Immature natural killer cell (primary cell): Measurements from ENCODE around the gene CYP4A11. TPM values are rescaled to one million over a fixed set of nuclear protein-coding genes. Genes with fewer than 3 reads are reported as not detected.
"Not testable (repeated sequence)": the region's sequence is repeated elsewhere in the genome, so short reads cannot be mapped to it uniquely, and the experiment has no call there.

Experiments
- DNase-seq, 3 donors: peaks; one replicate each; pipeline ENCODE4 v3.0.0; 2022; ENCODE audit warnings: mixed read lengths in 1 of 3
- H3K27ac Mint-ChIP-seq, 6 donors: one replicate each; pipeline ENCODE4 v1.8.0; 2020; ENCODE audit warnings: mixed read lengths in 6 of 6, mild to moderate bottlenecking in 5 of 6, inconsistent platforms in 4 of 6, moderate library complexity in 3 of 6
- H3K27me3 Mint-ChIP-seq, 3 donors: one replicate each; pipeline ENCODE4 v1.8.0; 2020 to 2021; ENCODE audit warnings: low read depth in 3 of 3, mild to moderate bottlenecking in 3 of 3, mixed read lengths in 3 of 3, moderate library complexity in 3 of 3, inconsistent platforms in 1 of 3
- H3K36me3 Mint-ChIP-seq, 3 donors: one replicate each; pipeline ENCODE4 v1.8.0; 2020; ENCODE audit warnings: mixed read lengths in 3 of 3, inconsistent platforms in 2 of 3, mild to moderate bottlenecking in 2 of 3
- H3K4me1 Mint-ChIP-seq, 2 donors: one replicate each; pipeline ENCODE4 v1.8.0; 2020; ENCODE audit warnings: inconsistent platforms in 2 of 2, mild to moderate bottlenecking in 2 of 2, mixed read lengths in 2 of 2, moderate library complexity in 1 of 2
- H3K4me3 Mint-ChIP-seq, 5 donors: one replicate each; pipeline ENCODE4 v1.8.0; 2020; ENCODE audit warnings: mild to moderate bottlenecking in 5 of 5, mixed read lengths in 5 of 5, inconsistent platforms in 3 of 5, moderate library complexity in 3 of 5
- H3K9me3 Mint-ChIP-seq, 6 donors: one replicate each; pipeline ENCODE4 v1.8.0; 2020; ENCODE audit warnings: mild to moderate bottlenecking in 6 of 6, mixed read lengths in 6 of 6, inconsistent platforms in 4 of 6, moderate library complexity in 3 of 6
- polyA plus RNA-seq, 3 donors: library from polyadenylated mRNA; unstranded; fragments of 300-500 nt; fragmentation: Illumina TruSeq; gene quantifications; one replicate each; pipeline ENCODE4 v1.2.3, GENCODE V29; 2021

CYP4A11 gene
- polyA plus RNA-seq, 3 donors from 2014 or later, result not detected

DNA sequence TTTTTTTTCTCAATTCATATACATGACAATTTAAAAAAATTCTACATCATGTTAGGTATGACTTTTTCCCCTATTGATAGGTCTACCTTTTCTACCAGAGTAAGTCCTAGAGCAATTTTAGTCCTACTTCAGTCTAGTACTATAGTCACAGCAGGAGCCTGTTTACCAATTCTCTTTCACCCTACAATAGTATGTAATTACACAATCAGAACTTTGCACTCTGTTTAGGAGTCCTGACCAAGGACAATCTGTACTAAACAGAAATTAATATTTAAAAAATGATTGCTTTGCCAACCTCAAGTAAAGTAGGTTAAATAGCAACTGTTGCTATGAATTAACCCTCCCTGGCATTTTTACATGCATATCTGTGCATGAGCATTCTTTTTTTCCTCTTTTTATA, 810 bp upstream of the CYP4A11 start:
- H3K4me1 Mint-ChIP-seq, result no peaks in the 10 kb centered on the region
- no peaks in the 10 kb centered on the region for H3K36me3 Mint-ChIP-seq
- H3K27me3 Mint-ChIP-seq, result peaks cover 0 to 8% (median 5%) of the 10 kb centered on the region in 3 donors
- H3K9me3 Mint-ChIP-seq, result peaks cover 0 to 2% (median 0%) of the 10 kb centered on the region in 6 donors
- no peak overlapping the region for H3K27ac Mint-ChIP-seq
- no peak for DNase-seq
- H3K4me3 Mint-ChIP-seq, result no peak overlapping the region

DNA sequence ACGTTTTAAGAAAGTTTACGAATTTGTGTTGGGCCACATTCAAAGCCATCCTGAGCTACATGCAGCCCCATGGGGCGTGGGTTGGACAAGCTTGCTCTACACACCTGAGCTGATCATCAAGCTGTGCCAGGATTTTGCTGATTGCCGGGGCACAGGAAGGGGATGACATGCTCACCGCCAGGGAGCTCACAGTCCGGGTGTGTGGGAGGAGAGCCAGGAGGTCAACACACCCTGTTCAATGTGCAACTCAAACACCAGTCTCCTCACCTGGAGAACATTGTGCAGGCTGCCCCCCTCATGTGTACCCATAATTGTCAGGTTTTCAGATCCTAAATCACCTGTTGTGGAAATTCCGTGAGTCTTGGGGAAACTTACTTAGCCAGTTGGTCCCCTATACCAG, 969 bp downstream of the CYP4A11 start:
- Mint-ChIP-seq H3K36me3 (no peaks in the 10 kb centered on the region), H3K27ac (no peak overlapping the region), H3K27me3 (peaks cover 0 to 8% (median 5%) of the 10 kb centered on the region in 3 donors), H3K4me3 (no peak overlapping the region), H3K4me1 (no peaks in the 10 kb centered on the region), H3K9me3 (no peaks in the 10 kb centered on the region)
- no peak for DNase-seq

DNA sequence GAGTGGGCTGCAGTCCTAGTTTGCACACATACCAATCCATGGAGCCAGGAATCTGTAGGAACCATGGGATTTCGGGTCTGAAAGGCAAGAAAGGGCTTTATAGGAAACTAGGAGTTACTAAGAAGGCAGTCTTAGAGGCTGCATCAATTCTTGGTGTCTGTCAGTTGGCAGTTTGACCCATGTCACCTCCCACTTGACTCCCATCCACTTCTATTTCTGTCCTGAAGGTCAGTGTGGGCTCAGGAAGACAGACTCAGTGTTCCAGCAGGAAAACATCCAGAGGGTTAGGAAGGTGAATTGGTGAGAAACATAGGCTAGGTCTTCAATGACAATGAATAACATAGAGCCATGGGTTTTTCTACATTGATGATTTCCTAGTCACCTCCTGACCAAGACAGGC, 4.0 kb downstream of the CYP4A11 start:
- no peak for DNase-seq
- Mint-ChIP-seq H3K36me3 (no peaks in the 10 kb centered on the region), H3K9me3 (no peaks in the 10 kb centered on the region), H3K27ac (no peak overlapping the region), H3K4me1 (no peaks in the 10 kb centered on the region), H3K27me3 (peaks cover 0 to 7% (median 5%) of the 10 kb centered on the region in 3 donors), H3K4me3 (no peak overlapping the region)

DNA sequence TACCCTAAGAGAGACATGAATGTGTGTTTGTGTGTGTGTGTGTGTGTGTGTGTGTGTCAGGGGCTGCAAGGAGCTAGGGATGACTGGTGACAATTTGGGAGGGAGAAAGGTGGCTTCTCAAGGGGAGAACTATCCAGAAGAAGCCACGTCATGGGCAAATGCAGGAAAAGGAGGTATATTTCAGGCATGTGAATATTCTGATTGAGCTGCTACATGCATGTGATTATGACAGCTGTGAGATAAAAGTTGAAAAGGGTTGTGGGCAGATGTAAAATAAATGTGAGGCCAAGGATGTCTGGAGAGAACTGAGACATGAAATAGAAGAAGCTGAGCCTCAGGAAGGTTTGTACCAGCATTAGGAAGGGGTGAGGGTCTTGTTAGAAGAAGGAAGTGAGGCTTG, 4.5 kb downstream of the CYP4A11 start:
- H3K36me3 Mint-ChIP-seq, result no peaks in the 10 kb centered on the region
- no peak overlapping the region for H3K27ac Mint-ChIP-seq
- H3K27me3 Mint-ChIP-seq, result peaks cover 0 to 7% (median 5%) of the 10 kb centered on the region in 3 donors
- H3K4me1 Mint-ChIP-seq, result no peaks in the 10 kb centered on the region
- H3K9me3 Mint-ChIP-seq, result no peaks in the 10 kb centered on the region
- DNase-seq, result no peak
- no peak overlapping the region for H3K4me3 Mint-ChIP-seq

DNA sequence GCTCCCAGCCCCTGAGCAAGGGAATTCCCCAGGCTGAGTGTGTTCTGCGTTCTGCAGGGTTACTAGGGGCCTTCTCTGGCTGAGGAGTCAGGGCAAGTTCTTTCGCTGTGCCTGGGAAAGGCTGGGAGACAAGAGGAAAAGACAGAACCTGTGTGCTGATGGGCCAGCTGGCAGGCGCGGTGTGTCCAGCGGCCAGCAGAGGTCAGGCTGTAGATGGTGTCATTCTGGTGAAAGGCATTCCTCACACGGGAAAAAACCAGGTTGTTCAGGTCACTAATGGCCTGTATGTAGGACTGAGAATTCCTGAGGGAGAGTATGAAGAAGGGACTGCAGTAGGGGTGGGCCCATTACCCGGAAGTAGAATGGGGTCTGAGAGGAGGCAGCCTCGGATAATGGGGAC, 6.4 kb downstream of the CYP4A11 start:
- H3K27ac Mint-ChIP-seq, H3K36me3 Mint-ChIP-seq, H3K27me3 Mint-ChIP-seq, DNase-seq, H3K9me3 Mint-ChIP-seq, H3K4me3 Mint-ChIP-seq, H3K4me1 Mint-ChIP-seq: not testable (repeated sequence)

DNA sequence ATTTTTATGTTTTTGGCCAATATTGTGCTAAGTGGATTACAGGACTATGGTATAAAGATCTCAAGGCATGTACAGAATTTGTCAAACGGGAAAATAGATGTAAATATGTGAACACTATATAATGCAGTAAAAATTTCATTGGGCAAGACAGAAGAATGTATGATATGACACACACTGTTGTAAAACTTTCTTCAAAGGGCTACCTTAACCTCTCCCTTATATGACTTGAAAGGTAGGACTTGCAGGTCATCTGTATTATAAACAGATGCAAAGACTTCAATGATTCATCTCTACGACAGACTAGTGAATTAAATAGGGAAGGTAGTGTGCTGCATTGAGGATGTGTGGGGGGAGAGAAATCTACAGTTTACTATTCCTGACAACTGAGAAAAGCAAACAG, 9.3 kb downstream of the CYP4A11 start:
- H3K36me3 Mint-ChIP-seq, DNase-seq, H3K4me1 Mint-ChIP-seq, H3K9me3 Mint-ChIP-seq, H3K27me3 Mint-ChIP-seq, H3K27ac Mint-ChIP-seq, H3K4me3 Mint-ChIP-seq: not testable (repeated sequence)

DNA sequence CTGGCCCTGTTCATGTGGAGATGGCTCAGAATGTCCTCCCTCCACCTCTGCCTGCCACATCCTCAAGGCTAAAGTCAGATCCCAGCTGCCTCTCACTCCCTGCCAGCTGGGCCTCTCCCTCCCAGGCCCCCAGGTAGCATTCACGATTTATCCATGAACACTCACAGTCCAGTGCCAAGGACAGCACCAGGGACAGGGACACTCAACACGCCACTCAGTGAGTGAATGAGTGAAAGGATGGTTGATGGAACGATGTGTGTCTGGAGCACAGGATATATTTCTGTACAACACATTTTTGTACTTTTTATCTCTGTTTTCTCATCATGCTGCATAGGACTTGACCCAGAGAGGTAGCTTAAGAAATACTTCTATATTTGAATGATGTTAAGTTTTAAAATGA, 10.1 kb downstream of the CYP4A11 start:
- DNase-seq, result no peak
- Mint-ChIP-seq H3K9me3 (no peaks in the 10 kb centered on the region), H3K27me3 (peaks cover 0 to 4% (median 3%) of the 10 kb centered on the region in 3 donors), H3K4me3 (no peak overlapping the region), H3K4me1 (no peaks in the 10 kb centered on the region), H3K27ac (no peak overlapping the region), H3K36me3 (no peaks in the 10 kb centered on the region)

DNA sequence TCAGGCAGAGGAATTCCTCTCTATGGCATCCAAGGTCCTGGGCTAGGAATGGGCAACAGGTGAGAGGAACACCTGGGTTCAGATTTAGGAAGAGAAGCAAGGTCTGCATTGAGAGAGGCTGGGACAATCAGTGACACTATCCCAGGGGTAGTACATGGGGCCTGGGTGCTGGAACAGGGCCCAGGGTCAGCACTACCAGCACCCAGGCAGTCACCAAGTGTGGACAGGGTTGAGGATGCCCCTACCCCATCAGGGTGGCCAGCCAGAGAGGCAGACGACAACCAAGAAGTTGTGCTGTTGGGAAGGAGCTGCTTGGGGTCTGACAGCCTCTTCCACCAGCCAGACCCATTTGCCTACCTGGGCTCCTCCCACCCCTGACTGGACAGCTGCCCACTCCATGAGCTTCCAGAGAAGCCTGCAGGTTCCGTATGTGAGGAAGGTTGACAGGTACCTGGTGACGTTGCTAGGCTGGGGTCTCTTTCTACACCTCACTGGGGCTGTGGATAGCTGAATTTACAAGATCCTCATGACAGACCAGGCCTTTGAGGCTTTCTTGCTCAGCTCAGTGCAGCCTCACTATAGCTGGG, 13.9 kb downstream of the CYP4A11 start:
- Mint-ChIP-seq H3K27ac (no peak overlapping the region), H3K9me3 (peaks cover 0 to 7% (median 3%) of the 10 kb centered on the region in 6 donors), H3K4me3 (no peak overlapping the region), H3K27me3 (peaks cover 2 to 7% (median 6%) of the 10 kb centered on the region in 3 donors), H3K4me1 (no peaks in the 10 kb centered on the region), H3K36me3 (no peaks in the 10 kb centered on the region)
- no peak for DNase-seq

DNA sequence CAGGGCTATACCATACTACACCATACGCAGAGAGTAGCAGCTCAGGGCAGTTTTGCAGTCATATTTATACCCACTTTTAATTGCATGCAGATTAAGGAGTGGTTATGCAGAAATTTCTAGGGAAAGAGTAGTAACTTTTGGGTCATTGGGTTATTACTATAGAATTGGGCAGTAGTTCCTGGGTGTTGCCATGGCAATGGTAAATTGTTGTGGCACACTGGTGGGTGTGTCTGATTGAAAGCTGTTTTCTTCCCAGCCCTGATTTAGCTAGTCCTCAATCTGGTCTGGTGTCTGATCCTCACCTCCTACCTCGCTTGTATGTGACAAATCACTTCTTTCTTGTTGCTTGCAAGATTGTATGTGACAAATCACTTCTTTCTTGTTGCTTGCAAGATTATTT, 30.5 kb downstream of the CYP4A11 start:
- Mint-ChIP-seq H3K4me3 (no peak overlapping the region), H3K4me1 (no peaks in the 10 kb centered on the region), H3K27ac (no peak overlapping the region), H3K27me3 (peaks cover 1 to 5% (median 4%) of the 10 kb centered on the region in 3 donors), H3K9me3 (peaks cover 5 to 30% (median 12%) of the 10 kb centered on the region in 6 donors), H3K36me3 (no peaks in the 10 kb centered on the region)
- DNase-seq, result no peak

DNA sequence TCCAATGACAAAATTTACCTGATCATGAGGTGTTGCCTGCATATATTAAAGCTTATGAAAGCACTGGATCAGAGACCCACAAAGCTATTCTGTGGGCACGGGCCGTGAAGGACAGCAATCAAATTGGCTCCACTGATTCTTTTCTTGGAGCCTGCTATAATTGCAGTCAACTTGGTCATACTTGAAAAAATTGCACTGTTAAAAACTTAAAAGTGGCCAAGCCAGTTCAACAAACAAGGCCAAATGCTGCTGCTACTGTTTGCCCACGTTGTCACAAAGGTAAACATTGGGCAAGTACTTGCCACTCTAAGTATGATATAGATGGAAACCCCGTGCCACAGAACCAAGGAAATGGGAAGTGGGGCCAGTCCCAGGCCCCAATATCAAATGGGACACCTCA, 37.8 kb downstream of the CYP4A11 start:
- peaks cover 0 to 12% (median 6%) of the 10 kb centered on the region in 3 donors for H3K27me3 Mint-ChIP-seq
- no peak overlapping the region for H3K27ac Mint-ChIP-seq
- no peak for DNase-seq

DNA sequence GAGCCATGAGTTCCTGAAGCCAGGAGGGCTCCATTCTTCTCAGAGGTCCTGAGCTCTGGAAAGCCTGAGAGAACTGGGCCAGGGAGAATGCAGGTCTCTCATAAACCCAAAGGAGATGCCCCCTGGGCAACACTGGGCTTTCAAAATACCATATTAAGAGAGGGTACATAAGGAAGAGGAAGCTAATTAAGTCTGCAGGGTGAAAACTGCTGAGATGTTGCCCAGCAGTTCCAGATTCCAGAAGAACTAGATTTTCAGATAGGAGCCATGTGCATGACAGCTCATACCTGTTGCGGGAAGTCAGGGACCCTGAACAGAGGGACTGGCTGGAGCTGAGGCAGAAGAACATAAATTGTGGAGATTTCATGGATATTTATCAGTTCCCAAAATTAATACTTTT, 40.9 kb downstream of the CYP4A11 start:
- peaks cover 0 to 11% (median 5%) of the 10 kb centered on the region in 3 donors for H3K27me3 Mint-ChIP-seq
- no peak overlapping the region for H3K27ac Mint-ChIP-seq
- no peak for DNase-seq
- no peak overlapping the region for H3K4me3 Mint-ChIP-seq
- peaks cover 0 to 16% (median 6%) of the 10 kb centered on the region in 6 donors for H3K9me3 Mint-ChIP-seq
- no peaks in the 10 kb centered on the region for H3K36me3 Mint-ChIP-seq
- no peaks in the 10 kb centered on the region for H3K4me1 Mint-ChIP-seq

More for the DNA sequence above, 37.8 kb downstream of the CYP4A11 start:
- no peaks in the 10 kb centered on the region for H3K36me3 Mint-ChIP-seq
- no peaks in the 10 kb centered on the region for H3K4me1 Mint-ChIP-seq
- no peak overlapping the region for H3K4me3 Mint-ChIP-seq
- H3K9me3 Mint-ChIP-seq, result peaks cover 5 to 32% (median 18%) of the 10 kb centered on the region in 6 donors

DNA sequence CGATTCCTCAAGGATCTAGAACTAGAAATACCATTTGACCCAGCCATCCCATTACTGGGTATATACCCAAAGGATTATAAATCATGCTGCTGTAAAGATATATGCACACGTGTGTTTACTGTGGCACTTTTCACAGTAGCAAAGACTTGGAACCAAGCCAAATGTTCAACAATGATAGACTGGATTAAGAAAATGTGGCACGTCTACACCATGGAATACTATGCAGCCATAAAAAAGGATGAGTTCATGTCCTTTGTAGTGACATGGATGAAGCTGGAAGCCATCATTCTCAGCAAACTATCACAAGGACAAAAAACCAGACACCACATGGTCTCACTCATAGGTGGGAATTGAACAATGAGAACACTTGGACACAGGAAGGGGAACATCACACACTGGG, 59.6 kb downstream of the CYP4A11 start:
- not testable (repeated sequence) for H3K4me3 Mint-ChIP-seq, H3K36me3 Mint-ChIP-seq

More for the DNA sequence above, 59.6 kb downstream of the CYP4A11 start:
- not testable (repeated sequence) for H3K4me1 Mint-ChIP-seq, DNase-seq, H3K27ac Mint-ChIP-seq, H3K9me3 Mint-ChIP-seq
- peaks cover 0 to 11% (median 0%) of the 10 kb centered on the region in 3 donors for H3K27me3 Mint-ChIP-seq
